Measurements from ENCODE around the gene UBXN1.

UBXN1 gene, protein sequence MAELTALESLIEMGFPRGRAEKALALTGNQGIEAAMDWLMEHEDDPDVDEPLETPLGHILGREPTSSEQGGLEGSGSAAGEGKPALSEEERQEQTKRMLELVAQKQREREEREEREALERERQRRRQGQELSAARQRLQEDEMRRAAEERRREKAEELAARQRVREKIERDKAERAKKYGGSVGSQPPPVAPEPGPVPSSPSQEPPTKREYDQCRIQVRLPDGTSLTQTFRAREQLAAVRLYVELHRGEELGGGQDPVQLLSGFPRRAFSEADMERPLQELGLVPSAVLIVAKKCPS

DNA sequence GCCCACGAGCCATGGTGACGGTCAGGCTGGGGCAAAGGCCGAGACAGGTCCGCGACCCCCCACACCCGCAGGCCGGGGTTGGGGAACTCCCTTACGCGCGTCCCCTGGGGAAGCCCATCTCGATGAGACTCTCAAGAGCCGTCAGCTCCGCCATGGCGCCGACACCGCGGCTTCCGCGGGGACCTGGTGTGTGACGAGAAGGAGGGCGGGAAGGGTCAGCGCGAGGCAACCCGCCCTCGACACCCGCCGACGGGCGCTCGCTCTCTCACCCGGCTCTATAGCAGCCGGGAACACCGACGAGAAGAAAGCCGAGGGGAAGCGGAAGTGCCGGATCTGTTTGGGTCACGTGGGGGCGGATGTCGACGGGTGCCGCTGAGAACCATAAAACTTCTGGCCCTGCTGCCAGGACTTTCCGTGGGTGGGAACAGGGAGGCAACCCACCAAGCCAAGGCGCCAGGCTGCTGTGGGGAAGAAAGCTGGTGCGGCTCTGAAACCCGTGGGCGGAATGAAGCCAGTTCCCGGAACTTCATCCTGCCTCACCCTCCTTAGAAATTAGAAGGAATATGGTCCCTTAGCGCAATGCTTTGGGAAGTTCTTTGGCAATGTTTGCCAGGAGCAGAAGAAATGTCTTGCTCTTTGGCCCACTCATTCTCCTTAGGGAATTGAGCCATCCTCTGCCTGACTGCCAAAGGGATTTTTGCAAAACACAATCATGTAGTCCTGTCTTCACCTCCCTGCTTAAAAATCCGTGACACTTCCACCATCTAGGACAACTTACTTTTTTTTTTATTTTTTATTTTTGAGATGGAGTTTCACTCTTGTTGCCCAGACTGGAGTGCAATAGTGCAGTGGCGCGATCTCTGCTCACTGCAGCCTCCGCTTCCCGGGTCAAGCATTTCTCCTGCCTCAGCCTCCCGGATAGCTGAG is at the start of gene UBXN1:
Gene UBXN1 (minus strand): TSS at position 304 of the 927 bp plus-strand sequence. CDS start 150 bp downstream, at position 154.
- peak; percentile 91 for DNase-seq

GRCh38 chr11:62728171-62728988 is 49.5 kb upstream of the UBXN1 start, which contains the start of gene TTC9C:
Gene TTC9C, plus strand, starts transcription at chr11:62728486. Its CDS starts 363 bp downstream, at chr11:62728849.
- DNase-seq, result peak; percentile 90

DNA sequence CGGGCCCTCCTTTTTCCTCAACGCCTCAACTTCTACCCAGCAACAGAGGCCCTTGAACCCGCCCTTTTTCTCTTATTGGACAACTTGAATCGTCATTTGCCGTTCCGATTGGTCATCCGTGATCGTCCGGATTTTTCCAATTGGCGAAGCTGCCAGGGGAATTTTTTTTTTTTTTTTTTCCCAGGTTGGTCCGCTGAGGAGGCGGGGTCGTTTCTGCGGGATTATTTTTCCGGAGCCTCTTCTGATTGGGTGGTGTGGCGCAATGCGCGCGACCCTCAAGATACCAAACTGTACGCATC is 48.9 kb upstream of the UBXN1 start:
- DNase-seq, result peak; percentile 88

DNA sequence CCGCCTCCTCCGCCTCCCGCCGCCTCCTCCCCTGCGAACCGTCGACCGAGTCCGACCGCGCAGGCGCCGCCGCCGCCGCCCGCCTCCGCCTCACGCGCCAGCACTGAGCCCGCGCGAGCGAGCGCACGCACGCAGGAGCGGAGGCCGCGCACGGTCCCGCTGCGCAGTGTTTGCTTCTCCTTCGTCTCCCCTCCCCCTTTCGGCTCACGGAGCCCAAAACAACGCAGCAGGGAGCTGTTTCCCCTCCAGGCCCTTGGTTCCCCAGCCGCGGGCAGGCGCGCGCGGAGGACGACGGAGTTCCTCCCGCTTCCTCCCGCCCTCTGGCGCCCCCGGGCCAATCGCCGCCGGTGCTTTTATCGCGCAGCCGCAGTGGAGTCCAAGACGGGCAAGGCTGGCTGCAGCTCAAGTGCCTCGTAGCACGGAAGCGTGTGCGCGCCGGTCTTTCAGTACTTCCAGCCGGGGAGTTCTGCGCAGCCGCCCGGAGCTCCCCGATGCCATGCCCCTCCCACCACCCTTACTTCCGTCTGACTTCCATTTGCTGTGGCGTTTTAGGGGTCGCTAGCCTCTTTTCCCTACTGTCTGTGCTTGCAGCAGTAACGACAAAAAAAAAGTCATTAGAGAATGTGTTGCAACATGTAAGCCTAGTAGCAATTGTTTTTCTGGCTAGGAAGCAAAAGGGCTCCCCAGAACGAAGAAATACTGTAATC is 48.4 kb upstream of the UBXN1 start, which contains the start of gene HNRNPUL2:
Gene HNRNPUL2 (minus strand): TSS at position 293 of the 707 bp plus-strand sequence. CDS start 301 bp downstream, outside the sequence.
- peak; percentile 98 for DNase-seq

GRCh38 chr11:62726915-62727164 is 48.0 kb upstream of the UBXN1 start:
- no peak for DNase-seq

- no peak for DNase-seq
Observed at GRCh38 chr11:62726156-62726914, 47.5 kb upstream of the UBXN1 start.

- no peak for DNase-seq
Observed at GRCh38 chr11:62725646-62726045, 46.8 kb upstream of the UBXN1 start.

DNA sequence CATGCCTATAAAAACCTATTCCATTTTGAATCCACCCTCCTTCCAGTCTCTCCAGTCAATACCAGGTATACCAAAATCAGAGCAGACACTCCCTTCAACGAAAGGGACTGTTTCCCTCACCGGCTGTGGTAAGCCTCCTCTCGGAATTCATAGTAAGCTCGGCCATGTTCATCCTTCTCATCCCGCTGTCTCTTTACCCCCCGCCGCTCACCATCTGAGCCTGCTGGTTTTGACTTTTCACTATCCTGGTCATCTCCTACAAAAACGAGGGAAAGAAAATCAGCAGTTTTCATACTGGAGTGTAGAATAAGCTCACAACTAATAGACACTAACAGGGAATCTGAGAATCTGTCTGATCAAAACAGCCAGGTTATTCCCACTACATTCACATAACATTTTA is 45.3 kb upstream of the UBXN1 start:
- DNase-seq, result no peak

GRCh38 chr11:62721994-62722393 is 43.1 kb upstream of the UBXN1 start:
- no peak for DNase-seq

- no peak for DNase-seq
Observed at GRCh38 chr11:62719302-62719978, 40.6 kb upstream of the UBXN1 start.

GRCh38 chr11:62716816-62717215 is 37.9 kb upstream of the UBXN1 start:
- no peak for DNase-seq

GRCh38 chr11:62716206-62716605 is 37.3 kb upstream of the UBXN1 start:
- DNase-seq, result no peak

DNA sequence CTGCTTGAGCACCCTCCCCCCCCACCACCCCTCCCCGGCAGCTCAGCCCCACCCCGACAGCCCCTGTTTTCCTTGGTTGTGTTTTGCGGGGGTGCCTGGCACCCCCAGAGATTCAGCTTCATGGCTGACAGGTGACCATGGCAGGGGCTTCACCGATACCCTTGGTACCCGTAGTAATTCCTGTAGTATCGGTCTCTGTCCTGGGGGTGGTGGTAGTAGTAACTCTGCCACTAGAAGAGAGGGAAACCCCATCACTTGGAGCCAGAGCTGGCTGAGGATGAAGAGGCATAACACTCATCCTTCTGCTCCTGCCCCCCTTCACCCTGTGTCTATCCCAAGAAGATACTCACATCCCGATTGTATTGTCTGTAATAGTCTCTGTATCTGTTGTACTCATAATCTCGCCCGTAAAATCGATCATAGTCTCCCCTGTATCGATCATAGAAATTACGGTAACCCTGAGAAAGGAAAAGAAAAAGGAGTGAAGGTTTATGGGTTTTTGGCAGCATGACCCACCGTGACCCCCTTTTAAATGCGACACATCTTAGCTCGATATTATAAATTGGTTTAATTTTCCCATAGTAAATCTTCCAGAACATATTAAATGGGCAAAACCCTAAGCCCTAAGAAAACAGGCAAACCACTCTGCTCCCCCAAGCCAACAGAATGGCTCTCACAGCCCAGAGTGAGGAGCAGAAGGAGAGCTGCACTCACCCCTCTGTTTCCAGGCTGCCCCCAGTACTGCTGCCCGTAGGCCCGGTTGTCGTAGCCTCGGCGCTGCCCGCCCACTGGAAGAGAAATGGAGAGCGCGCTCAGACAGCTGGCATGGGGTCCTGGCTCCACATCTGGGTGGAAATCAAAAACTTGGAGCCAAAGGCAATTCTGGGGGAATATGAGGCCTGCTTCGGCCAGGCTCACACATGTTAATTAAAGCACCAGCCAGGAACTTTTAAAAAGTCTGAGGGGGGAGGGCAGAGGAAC is 36.6 kb upstream of the UBXN1 start:
- no peak for DNase-seq

- no peak for DNase-seq
Observed at GRCh38 chr11:62713343-62713742, 34.5 kb upstream of the UBXN1 start.

- DNase-seq, result no peak
Observed at GRCh38 chr11:62712861-62713260, 34.0 kb upstream of the UBXN1 start.

DNA sequence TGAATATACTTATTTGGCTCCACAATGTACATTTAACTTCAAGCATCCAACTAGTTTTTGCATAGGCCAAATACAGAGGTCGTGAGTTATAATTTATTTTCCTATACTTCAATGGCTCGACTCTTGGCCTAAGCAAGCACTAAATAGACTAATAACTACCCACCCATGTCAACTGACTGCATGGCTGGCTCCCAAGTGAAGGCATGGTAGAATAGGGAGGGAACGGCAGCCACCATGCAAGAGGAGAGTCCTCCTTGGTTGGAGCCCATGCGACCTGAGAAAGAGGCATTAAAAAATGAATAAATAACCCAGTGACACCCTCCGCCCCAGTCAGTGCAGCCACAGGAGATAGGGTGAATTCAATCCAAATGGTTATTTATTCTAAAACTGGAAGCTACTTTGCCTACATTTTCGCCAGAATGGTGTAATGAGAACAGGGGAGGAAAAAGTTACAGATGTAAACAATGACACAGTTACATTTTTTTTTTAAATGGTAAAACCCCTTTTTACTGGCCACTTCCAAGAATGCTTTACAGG is 33.5 kb upstream of the UBXN1 start:
- DNase-seq, result no peak

DNA sequence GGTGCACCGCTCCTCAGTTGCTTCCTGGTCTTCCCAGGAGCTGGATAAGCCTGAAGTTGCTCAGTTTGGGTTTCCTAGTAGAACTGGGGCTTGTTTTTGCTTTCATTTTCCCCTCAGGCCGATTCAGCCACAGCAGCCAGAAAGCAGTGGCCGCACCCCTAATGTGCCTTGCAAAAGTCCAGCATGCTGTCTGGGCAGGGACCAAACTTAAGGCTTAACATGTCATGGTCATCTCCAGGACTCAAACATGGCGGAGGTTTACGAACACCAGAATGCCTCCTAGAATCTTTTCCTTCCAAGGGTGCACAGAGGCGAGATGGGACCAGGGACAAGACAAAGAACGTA is 31.1 kb upstream of the UBXN1 start:
- DNase-seq, result no peak

GRCh38 chr11:62709247-62710000 is 30.6 kb upstream of the UBXN1 start:
- peak; percentile 95 for DNase-seq

DNA sequence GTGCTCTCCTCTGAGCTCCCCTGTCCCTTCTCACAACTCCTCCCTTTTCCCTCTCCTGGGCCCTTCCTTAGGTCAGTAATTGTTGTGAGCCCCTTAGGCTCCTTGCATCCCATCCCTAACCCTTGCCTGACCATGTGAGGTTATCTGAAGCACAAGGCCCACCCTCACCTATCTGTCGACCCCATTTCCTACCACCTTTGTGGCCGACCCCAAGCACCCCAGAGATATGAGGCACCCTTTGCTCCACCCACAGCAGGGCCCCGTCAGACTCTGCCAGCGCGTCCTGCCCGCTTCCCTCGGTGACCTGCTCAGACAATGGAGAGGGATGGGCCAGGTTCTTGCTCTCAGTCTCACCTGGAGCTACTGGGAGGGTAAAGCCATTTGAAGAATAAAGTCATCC is 29.9 kb upstream of the UBXN1 start:
- no peak for DNase-seq
